Measurements from ENCODE around the gene DLGAP1.

DNA sequence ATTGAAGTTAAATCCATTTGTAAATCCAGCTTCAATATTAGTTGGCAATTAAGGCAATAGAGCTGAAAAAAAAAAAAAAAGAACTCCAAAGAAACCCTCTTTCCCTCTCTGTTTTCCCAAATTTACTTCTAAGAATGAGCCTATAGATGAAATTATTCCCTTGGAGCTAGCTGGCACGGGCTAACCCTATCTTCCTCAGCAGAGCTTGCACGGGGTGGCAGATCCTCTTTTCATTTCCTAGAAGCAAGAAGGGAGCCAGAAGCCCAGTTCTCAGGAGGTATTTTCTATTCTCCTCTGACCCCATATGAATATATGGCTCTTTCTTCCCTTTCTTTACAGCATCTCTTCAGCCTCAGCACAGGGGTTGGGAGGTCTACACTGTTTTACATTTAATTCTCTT is 579.1 kb downstream of the DLGAP1 start:
- no peak for TF ChIP-seq POLR2A (IDR thresholded peaks at IDR 0.05; ENCODE audit: low read length)
- no peak for TF ChIP-seq GATA1 (IDR thresholded peaks at IDR 0.05; ENCODE audit: low read depth, low read length)

Measured in erythroblast (primary cell).